ENCODE measurements around the gene NRXN3.
"Not testable (repeated sequence)": the region's sequence is repeated elsewhere in the genome, so short reads cannot be mapped to it uniquely, and the experiment has no call there.

NRXN3 gene

DNA sequence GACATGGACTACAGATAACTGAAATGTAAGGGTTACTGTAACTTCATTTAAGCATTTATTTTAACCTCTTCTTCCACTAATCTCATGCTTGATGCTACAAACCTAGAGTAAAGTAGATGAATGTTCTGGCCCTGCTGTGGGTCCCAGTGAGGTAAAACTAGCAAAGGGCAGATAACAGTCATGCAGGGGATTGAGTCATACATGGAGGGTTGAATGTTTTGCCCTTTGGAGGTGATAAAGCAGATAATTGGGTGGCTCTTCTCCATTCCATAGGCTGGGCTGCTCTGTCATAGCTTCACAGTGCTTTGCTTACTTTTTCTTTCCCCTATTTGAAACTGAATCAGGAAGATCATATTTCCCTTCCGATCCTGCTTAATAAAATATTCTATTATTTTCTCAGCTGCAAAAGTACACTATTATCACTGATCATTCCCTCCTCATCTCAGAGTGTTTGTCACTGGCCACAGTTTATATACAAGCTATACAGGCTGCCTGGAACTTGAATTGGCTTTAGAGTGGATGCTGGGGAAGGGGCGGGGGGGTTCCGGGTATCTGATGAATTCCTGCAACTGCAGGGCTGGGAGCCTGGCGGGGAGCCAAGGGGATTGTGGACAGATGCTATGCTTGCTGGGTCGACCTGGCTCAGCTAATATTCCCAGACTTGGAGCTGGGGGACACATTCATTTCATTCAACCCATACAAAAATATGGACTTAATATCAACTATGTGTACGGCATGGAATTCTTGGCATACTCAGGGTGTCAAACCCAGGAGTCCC, 235.1 kb downstream of the NRXN3 start:
- no peak for DNase-seq (ENCODE audit: low read depth)

DNA sequence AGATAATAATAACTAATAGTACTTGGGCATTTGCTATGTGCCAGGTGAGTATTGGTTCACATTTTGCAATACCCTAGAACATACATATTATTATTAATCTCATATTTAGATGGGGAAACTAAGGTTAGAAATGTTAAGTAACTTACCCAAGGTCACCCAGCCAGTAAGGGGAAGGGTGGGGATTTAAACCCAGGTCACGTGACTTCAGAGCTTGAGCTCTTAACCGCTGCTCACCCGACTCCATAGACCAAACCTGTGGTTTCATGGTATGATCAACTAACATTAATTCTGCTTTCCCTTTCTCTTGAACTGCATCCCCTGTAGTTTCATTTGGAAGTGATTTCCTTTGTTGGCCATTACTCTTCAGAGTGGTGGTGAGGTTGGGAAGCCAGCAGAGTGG, 242.3 kb downstream of the NRXN3 start:
- no peak for DNase-seq (ENCODE audit: low read depth)

DNA sequence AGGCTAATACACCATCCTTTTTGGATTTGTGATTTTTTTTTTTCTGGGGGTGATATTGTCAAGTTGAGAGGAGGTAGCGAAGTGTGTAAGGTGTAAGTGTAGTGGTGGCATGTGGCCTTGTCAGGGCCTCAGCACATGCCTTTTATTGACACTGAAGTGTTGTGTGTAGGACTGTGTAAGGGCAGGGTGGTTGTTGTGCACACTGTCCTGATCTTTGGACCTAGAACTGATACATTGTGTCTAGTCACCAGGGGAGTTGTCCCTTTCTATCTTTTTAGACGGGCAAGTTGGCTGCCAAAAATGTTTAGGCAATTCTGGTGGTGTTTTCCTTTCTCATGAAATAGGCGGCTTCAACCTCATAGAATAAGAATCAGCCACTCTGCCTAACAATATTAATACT, 244.0 kb downstream of the NRXN3 start:
- no peak for DNase-seq (ENCODE audit: low read depth)

DNA sequence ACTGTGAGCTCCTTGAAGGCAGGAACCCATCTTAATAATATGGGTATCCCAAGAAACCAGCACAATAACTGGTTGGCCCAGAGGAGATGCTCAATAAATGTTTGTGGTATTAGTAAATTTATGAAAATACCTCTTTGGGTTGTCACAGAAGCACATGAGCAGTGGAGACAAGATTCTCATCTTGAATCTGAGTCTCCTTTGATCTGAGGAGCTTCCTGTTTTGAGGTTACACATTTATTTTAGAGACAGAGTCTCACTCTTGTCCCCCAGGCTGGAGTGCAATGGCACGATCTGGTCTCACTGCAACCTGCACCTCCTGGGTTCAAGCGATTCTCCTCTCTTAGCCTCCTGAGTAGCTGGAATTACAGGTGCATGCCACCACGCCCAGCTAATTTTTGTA, 247.4 kb downstream of the NRXN3 start:
- DNase-seq (ENCODE audit: low read depth), result no peak

DNA sequence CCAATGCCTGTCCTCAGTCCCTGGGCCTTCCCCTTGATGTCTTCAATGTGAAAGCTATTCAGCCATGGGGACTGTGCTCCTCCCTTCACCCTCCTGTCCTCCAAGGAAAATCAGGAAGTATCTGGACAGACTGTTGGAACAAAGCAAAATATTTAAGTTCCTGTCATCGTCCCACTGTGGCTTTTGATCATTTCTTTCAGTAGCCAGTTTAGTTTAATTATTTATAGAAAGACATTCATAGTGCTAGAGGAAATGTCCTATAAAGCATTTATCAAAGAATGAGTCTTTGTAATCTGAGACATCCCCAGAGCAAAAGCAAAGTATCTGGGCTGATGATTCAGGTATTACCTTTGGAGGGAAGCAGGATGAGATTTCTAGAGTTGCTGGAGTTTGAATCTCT, 254.1 kb downstream of the NRXN3 start:
- DNase-seq (ENCODE audit: low read depth), result no peak

DNA sequence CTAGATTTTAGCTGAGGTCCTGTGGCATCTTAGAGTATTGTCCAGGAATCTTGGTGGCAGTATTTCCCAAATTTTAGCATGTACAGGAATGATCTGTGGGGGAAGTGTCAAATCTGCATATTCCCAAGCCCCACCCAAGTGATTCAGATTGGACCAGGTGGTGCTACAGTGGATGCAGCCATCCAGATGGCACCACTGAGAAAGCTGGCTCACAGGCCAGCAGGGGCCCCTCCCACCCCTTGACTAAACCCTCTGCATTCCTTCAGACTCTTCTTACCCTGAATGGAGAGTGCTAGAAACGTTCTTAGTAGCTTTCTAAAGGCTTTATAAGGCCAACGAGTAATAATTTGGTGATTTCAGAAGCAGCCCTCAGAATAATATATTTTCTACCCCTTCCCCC, 255.2 kb downstream of the NRXN3 start:
- no peak for DNase-seq (ENCODE audit: low read depth)

DNA sequence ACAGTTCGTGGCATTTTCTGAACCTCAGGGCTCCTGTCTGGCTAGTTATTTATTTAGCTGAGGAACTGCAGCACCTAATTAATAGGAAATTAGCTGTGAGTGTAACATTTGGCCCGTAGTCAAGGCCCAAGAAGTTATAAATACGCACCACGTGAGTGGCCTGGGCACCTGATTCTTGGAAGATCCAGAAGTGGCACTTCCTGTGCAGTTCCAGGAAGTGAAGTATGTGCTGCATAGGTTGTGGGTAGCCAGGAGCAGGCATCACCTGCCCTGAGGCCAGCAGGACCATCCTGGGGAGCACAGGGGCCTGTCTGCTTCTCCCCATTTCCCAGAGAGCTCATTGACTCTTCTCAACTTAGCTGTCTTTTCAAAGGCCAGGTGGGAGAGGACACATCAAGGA, 255.6 kb downstream of the NRXN3 start:
- DNase-seq (ENCODE audit: low read depth), result no peak

DNA sequence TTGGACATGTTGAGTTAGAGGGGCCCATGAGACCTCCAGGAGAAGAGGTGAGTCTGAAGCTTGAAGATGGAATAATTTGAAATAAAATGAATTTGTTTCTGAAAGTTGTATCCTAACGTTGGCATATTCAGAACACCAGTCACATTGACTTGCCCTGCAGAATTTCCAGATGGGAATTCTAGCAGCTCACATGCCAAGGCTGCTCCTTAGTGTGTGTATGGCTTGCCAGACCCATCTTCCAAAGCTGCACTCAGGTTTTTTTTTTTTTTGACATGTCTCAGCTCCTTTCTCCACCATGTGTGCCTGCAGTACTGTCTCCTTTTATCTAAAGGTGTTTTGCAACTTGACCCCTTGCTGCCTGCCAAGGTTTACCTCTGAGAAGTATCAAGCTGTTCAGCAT, 261.9 kb downstream of the NRXN3 start:
- no peak for DNase-seq (ENCODE audit: low read depth)

DNA sequence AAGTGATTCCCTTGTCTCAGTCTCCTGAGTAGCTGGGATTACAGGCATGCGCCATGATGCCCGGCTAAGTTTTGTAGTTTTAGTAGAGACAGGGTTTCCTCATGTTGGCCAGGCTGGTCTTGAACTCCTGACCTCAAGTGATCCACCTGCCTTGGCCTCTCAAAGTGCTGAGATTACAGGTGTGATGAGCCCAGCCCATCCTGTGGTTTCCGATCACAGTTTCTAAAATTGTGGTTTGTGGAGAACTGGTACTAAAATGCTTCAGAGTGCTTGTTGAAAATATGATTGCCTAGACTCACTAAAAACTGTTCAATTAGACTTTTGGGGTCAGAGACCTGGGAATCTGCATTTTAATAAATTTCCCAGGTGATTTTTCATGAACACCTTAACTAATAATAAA, 267.3 kb downstream of the NRXN3 start:
- not testable (repeated sequence) for DNase-seq (ENCODE audit: low read depth)

DNA sequence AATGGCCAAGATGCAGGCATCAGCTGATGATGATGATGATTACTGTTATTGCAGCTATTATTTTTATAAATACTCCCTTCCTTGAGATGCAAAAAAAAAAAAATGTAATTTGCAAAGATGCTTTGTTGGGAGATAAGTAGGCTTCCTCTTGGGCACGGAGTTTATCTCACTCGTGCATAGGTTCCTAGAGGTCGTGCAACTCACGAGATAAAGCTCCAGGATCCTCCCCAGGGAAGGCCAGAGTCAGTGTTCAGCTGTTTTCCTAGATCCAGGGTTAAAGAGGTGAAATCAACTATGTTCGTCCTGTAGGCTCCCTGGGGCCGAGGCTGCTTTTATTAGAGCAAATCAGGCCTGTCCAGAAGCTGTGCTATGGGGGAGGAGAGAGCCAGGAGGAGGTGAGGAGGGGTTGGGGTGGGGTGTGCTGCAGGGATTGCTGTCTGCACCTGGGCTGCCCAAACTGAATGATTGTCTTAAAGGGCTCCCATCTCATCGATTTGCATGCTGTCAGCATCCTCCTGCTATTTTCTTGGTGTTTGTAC, 270.3 kb downstream of the NRXN3 start:
- DNase-seq (ENCODE audit: low read depth), result no peak

DNA sequence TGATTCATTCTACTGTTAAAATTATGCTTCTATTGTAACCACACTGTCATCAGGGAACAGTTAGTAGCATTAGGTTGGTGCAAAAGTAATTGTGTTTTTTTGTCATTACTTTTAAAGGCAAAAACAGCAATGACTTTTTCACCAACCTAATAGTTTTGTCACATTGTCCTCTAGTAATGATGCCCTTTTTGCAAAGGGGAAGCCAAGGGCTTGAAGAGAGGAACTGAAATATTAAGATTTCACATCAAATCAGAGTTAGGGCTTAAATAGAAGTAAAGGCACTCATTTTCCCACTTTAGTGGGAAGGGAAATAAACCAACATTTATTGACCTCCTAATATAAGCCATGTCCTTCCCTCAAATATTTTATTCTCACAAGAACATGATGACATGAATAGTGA, 273.7 kb downstream of the NRXN3 start:
- no peak for DNase-seq (ENCODE audit: low read depth)

DNA sequence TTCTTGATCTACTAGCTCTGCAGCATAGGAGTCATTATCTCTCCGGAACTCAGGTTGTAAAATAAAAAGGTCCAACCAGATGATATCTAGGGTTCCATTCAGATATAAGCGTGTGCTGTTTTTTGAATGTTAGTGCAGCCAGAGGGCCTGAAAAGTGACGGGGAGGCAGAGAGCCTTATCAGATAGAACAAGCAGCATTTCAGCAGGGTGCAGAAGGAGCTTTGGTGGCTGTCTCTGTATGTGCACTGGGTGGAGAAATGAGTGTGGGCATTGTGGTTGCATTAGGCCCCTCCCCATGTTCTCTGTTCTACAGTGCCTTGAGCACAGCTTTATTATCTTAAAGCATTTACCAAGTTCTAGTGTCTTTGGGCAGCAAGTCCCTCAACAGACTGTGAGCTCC, 275.1 kb downstream of the NRXN3 start:
- no peak for DNase-seq (ENCODE audit: low read depth)

DNA sequence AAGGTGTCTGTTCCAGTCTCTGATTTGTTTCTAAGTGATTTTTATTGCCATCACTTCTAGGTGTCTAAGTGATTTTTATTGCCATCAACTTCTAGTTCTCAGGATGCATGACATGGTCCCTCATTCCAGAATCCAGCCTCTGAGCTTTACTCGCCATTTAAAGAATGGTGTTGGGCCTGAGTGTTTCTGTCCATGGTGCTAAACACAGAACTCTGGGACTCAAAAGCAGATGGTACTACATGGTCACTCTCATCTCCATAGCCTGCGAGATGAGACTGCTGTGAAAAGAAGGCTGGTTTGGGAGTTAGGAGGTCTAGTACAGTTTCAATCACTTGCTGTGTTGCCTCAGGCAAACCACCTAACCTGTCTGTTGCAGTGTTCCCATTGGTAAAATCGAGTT, 276.6 kb downstream of the NRXN3 start:
- no peak for DNase-seq (ENCODE audit: low read depth)

DNA sequence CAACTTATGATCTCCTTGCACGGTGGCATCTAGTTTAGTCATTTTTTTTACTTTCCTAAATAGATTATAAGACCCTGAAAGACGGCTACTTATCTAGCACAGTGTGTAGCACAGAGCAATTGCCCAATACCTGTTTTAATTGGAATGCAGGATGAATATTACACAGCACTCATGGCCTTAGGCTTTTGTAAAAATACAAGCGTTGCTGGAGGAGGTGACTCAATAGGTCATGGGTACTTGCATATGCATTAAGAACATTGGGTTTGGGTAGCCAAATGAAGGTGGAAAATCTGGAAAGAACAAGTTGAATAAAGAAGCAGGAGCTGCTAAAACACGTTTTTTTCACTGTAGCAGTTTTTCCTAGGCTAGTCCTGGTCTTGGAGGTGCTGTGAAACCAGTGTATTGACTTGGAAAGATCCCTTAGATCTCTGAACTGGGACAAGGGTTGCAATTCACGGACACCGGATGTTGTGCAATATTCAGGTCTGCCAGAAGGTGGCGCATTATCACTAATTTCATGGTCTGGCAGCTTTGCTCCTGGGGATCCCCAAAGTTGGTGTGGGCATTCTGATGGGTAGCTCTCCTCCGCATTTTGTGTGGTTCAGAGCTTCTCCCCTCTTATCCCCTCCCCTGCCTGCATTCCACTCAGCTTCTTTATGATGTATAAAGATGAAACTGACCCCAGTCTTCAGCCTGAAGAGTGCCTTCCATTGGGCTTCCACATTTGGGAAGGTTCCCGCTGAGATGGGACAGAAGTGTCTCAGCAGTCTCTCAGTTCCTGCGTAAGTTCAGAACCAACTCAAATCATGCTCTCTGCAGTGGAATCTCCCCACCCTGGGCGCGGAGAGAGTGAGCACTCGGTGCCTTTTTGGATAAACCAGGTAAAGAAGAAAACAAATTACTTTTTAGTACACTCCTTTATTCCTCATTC, 278.3 kb downstream of the NRXN3 start:
- DNase-seq (ENCODE audit: low read depth), result no peak

DNA sequence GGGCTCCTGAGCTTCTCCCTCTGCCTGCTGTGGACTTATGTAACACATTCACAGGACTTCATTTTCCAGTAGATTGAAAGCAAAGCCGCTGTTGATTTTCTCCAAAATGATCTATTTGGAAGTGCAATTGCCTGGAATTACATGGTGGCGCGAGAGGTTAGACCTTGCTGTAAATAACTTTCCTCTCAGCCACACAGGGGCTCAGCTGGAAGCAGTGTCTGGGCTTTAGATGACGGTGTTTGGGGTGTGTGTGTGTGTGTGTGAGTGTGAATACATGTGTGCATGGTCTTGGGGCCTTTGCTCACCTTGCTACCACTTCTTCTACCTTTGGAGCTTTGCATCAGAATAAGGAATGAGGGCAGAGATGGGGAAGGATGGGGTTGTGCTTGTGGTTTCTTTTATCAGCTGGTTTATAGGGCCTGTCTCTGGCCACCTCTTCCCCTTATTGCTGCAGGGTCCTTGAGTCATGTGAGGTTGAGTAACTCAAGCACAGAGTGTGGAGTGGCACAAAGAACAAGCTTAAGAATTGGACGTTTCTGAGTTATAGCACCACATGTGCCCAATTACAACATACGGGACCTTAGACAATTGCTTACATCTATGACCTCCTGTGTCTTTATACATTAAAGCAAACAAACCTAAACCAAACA, 280.6 kb downstream of the NRXN3 start:
- no peak for DNase-seq (ENCODE audit: low read depth)

DNA sequence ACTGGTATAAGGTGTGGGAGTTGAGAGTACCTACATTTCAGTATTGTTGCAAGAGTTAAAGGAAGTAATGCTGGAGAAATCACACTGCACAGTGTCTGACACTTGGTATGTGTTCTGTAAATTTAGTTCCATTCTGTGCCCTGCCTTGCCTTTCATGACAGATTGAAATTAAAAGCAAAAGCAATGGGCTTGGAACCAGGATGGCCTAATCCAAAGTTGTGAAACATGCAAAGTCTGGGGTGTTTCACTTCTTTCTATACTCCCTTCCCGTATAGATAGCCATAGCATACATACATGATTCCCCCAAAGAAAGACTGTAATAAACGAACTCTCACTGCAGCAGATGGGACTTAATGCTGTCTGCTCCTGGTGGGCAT, 281.1 kb downstream of the NRXN3 start:
- no peak for DNase-seq (ENCODE audit: low read depth)

DNA sequence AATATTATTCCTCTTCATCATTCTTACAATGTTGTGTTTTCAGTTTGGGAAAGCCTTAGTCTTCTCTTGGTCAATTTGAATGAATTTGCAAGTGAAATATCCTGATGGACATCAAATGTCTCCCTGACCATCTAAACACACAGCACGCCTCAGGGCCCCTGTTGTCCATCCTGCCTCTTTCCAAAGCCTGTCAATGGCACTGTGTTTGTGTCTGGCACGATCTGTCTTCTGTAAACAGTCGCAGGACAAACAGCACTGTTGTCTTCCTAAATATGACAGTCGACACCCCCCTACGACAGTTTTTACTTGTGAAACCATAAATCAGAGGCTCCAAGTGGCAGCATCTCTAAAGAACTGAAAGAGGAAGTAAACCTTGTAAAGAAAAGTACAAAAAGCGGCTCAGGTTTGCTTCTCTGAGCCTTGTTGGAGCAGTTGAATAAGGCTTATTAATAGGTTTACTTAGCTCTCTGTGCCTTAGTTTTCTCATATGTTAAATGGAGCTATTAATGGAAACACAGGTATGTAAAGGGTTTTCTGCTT, 285.8 kb downstream of the NRXN3 start:
- no peak for DNase-seq (ENCODE audit: low read depth)

DNA sequence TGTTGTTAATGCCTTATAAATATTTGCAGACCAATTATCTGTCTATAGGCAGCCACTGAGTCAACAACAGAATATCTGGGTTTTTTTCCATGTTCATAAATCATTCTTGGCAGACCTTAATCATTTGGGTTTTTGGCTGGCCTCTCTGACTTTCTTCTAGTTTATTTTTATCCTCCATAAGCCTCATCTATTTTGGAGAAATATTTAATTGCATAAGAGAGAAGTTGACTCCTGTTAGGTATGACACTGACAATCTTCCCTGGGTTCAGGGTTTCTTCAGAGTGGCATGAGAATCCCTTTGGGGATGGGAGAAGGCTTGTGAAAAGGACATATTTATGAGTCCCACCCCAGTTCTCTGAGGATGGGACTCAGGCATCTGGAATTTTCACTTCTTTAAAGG, 299.8 kb downstream of the NRXN3 start:
- no peak for DNase-seq (ENCODE audit: low read depth)

DNA sequence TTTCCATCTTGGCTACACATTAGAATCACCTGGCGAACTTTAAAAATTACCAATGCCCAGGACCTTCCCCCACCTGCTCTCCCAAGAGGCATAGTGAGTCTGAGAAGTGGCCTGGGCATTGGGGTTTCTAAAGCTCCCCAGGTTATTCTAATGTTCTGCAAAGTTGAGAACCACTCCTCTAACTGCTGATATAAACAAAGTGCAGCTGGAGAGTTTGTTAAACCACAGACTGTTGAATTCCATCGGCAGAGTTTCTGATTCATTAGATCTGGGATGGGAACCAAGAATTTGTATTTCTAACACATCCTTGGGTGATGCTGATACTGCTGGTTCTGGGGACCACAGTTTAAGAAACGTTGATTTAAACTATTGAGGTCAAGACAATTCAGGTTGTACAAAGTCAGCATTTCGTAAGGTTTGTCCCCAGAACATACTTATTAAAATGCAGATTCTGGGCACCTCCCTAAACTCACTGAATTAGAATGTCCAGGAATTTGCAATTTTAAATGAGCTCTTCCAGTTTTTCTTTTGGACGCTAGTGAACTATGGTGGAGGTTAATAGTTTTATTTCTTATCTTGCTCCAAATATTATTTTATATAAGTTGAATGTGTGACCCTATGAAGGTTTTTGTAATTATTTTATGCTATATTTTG, 309.1 kb downstream of the NRXN3 start:
- no peak for DNase-seq (ENCODE audit: low read depth)

DNA sequence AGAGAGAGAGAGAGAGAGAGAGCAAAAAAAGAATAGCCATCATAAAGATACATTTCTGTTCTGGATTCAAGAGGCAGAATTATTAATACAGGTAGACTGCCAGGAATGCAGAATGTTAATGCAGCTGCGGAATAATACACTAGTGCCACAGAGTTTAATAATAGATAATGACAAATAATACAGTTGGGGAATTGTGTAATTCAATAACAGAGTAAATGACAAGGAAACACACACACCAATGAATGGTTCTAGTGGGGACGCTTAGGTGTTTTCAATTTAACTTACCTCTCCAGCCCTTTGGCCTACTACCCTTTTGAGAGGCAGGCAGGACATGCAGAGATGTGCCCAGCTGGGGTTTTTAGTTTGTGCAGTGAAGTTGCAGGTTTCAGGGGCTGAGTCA, 313.9 kb downstream of the NRXN3 start:
- DNase-seq (ENCODE audit: low read depth), result no peak

DNA sequence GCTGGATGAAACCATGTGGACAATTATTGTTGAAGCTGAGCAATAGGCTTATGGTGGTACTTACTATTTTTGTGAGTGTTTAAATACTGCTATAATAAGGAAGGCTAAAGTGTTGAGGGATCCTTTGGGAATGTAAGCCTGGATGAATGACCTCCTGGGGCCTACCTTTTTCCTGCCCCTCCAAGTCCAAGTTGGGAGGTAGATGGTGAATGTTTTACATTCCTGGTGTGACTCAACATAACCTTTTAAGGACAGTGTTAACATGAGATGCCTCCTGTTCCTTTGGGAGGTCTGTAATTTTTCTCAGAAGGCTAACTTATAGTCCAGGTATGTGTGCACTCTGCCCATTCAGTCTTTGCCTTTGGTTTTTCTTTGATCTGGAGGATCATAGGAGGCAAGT, 315.9 kb downstream of the NRXN3 start:
- no peak for DNase-seq (ENCODE audit: low read depth)

DNA sequence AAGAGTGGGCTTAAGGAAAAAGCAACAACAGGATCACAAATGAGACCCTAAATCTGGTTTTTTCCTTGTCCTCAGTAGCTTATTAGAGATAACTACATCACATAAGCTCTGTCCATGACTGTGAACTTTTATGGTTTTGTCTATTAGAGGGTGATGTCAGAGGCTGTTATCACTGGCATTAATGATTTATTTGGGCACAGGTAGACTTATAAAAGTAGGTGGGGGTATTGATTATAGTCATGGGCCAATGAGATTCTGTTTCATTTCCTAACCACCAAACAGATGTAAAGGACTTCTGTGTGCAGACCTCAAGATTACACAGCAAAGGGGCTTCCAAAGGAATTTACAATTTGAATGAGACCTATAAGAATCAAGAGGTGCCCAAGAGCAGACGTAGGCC, 316.4 kb downstream of the NRXN3 start:
- DNase-seq (ENCODE audit: low read depth), result no peak

Data from GM04503 (cell line).